SK-N-SH treated with all-trans-retinoic acid at 6 μM for 48 hours (cell line): Measurements from ENCODE around the gene NSUN5.

Experiments used
- ARNTL ChIP-seq: fragments of 450-650 bp; formaldehyde crosslinking; IDR thresholded peaks from 2 replicates; pipeline ENCODE4 v1.5.0; 2020; ENCODE audit warnings: low read depth, mild to moderate bottlenecking, moderate library complexity, borderline replicate concordance
- BACH2 ChIP-seq: fragments of 250-450 bp; sonication (Bioruptor Pico); IDR thresholded peaks from 2 replicates; pipeline ENCODE4 v1.9.0; 2021; ENCODE audit warnings: mild to moderate bottlenecking, borderline replicate concordance
- ESRRG ChIP-seq: fragments of 250-450 bp; sonication (Bioruptor Pico); IDR thresholded peaks from 2 replicates; pipeline ENCODE4 v1.6.1; 2021; ENCODE audit warnings: mild to moderate bottlenecking
- GLIS3 ChIP-seq: fragments of 250-450 bp; sonication (Bioruptor Pico); IDR thresholded peaks from 2 replicates; pipeline ENCODE4 v1.5.0; 2020; ENCODE audit warnings: mild to moderate bottlenecking, moderate library complexity
- SNAI2 ChIP-seq: fragments of 250-450 bp; sonication (Bioruptor Pico); IDR thresholded peaks from 2 replicates; pipeline ENCODE4 v1.5.0; 2020; ENCODE audit warnings: mild to moderate bottlenecking, moderate library complexity
- ZFP3 ChIP-seq: fragments of 250-450 bp; sonication (Bioruptor Pico); IDR thresholded peaks from 2 replicates; pipeline ENCODE4 v1.5.0; 2020; ENCODE audit warnings: mild to moderate bottlenecking, moderate library complexity
- ZFP30 ChIP-seq: fragments of 450-650 bp; formaldehyde crosslinking; IDR thresholded peaks from 2 replicates; pipeline ENCODE4 v1.5.0; 2022; ENCODE audit warnings: mild to moderate bottlenecking, moderate library complexity
- TF ChIP-seq, protein P1 (sequence below): fragments of 250-450 bp; sonication (Bioruptor Pico); IDR thresholded peaks from 2 replicates; pipeline ENCODE4 v1.5.1; 2021; ENCODE audit warnings: mild to moderate bottlenecking, moderate library complexity

DNA sequence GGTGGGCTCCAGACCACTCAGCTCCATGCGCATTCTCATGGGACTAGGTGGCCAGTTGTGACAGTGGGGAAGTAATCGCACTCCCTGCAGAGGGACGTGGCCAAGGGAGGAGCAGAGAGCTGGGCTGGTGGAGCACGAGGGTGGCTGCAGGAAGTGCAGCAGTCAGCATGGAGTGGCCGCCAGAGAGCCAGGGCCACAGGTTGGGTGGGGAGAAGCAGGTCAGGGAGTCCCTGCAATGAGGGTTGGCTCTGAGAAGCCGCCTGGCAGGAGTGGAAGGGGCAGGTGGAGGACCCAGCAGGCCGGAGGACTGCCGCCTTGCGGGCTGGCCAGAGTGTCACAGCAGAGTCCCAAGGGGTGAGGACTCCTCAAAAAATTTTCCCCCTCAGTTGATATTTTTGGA, 45.6 kb upstream of the NSUN5 start:
- no peak for TF ChIP-seq ZFP3 (CRISPR knock-in tag)
- no peak for TF ChIP-seq SNAI2
- TF ChIP-seq ZFP30 (CRISPR knock-in tag), result no peak
- no peak for TF ChIP-seq ESRRG (CRISPR knock-in tag)
- TF ChIP-seq BACH2, result no peak
- no peak for TF ChIP-seq GLIS3 (CRISPR knock-in tag)
- TF ChIP-seq, protein P1, sequence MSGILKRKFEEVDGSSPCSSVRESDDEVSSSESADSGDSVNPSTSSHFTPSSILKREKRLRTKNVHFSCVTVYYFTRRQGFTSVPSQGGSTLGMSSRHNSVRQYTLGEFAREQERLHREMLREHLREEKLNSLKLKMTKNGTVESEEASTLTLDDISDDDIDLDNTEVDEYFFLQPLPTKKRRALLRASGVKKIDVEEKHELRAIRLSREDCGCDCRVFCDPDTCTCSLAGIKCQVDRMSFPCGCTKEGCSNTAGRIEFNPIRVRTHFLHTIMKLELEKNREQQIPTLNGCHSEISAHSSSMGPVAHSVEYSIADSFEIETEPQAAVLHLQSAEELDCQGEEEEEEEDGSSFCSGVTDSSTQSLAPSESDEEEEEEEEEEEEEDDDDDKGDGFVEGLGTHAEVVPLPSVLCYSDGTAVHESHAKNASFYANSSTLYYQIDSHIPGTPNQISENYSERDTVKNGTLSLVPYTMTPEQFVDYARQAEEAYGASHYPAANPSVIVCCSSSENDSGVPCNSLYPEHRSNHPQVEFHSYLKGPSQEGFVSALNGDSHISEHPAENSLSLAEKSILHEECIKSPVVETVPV (CRISPR knock-in tag), result no peak
- no peak for TF ChIP-seq ARNTL (CRISPR knock-in tag)
